Kidney (tissue), 14 donors: ENCODE results near the gene MEGF8. TPM values are rescaled to one million over a fixed set of nuclear protein-coding genes. Genes with fewer than 3 reads are reported as not detected.

Experiments
- DNase-seq, 5 donors: peaks; one replicate each; pipeline ENCODE4 v3.0.0-alpha.2; 2013 to 2020
- FAIRE-seq: peaks from 2 replicates; lab custom pipeline; 2012; peaks lifted over from hg19 to GRCh38; lab: Jason Lieb, UNC
- H3K27ac ChIP-seq, 2 donors: one replicate each; pipeline ENCODE4 v1.7.0; 2013; ENCODE audit warnings: low read depth in 2 of 2, low read length in 2 of 2, inconsistent platforms in 1 of 2
- H3K27me3 ChIP-seq: one replicate; pipeline ENCODE4 v1.7.1; 2013; ENCODE audit warnings: low read length, inconsistent platforms; ENCODE audit not compliant: control insufficient read depth, insufficient read depth
- H3K36me3 ChIP-seq, 3 donors: one replicate each; pipeline versions ENCODE4 v1.7.0 to v1.7.1; 2013; ENCODE audit warnings: low read length in 3 of 3, control low read depth in 1 of 3, inconsistent platforms in 1 of 3; ENCODE audit not compliant: insufficient read depth in 3 of 3, control insufficient read depth in 2 of 3
- H3K4me1 ChIP-seq, 3 donors: one replicate each; pipeline versions ENCODE4 v1.7.0 to v1.7.1; 2013; ENCODE audit warnings: low read length in 3 of 3, inconsistent platforms in 1 of 3, low read depth in 1 of 3; ENCODE audit not compliant: control insufficient read depth in 2 of 3, insufficient read depth in 2 of 3
- H3K4me3 ChIP-seq, 3 donors: one replicate each; pipeline versions ENCODE4 v1.7.0 to v1.8.1; 2013; ENCODE audit warnings: low read length in 3 of 3, control low read depth in 1 of 3, inconsistent platforms in 1 of 3
- H3K9ac ChIP-seq, 3 donors: one replicate each; pipeline versions ENCODE4 v1.7.0 to v1.7.1; 2013; ENCODE audit warnings: low read length in 3 of 3, control low read depth in 1 of 3, inconsistent platforms in 1 of 3
- H3K9me3 ChIP-seq, 3 donors: one replicate each; pipeline versions ENCODE4 v1.7.0 to v1.7.1; 2013; ENCODE audit warnings: low read length in 3 of 3, control low read depth in 1 of 3, inconsistent platforms in 1 of 3; ENCODE audit not compliant: control insufficient read depth in 2 of 3, insufficient read depth in 1 of 3
- CTCF ChIP-seq: IDR thresholded peaks from 3 replicates; pipeline ENCODE4 v1.5.1; 2012; ENCODE audit warnings: mild to moderate bottlenecking, moderate library complexity, borderline replicate concordance; ENCODE audit not compliant: insufficient read depth; ENCODE audit errors: extremely low read depth
- intact Hi-C: fragments of 100-400 bp; cut with DNase I; formaldehyde crosslinking; loops from one replicate; pipeline ENCODE4 v1.11.1; 2022
- polyA plus RNA-seq: library from polyadenylated mRNA; stranded (reverse); fragments of 350-450 nt; fragmentation: Illumina TruSeq; extraction: RNeasy Lipid Tissue Mini Kit (QIAGEN cat#74804); gene quantifications from one replicate; pipeline ENCODE4 v1.2.3, GENCODE V29; 2014; ENCODE audit warnings: low read depth, low replicate concordance; ENCODE audit not compliant: insufficient read depth
- total RNA-seq: library from RNA; stranded (reverse); fragmentation: NEBNext Ultra II Directional; extraction: Animal tissue kit (Norgen Biotek cat#: 25700); gene quantifications from one replicate; pipeline ENCODE4 v1.2.1, GENCODE V29; 2021
- donor health status: control.
- donor health status: control.
- donor health status: control.
- donor health status: control.
- donor health status: control.
- donor health status: DM: yes; HTN: yes; CAD: no.
- donor health status: Normal renal cell carcinoma (clear cell type).

The MEGF8 gene
- total and polyA plus RNA-seq, 2 donors from 2014 or later, result 8.7 to 31.6 TPM

GRCh38 chr19:42400404-42400803 is 75.0 kb downstream of the MEGF8 start:
- intact Hi-C loops, result no loop called here
- H3K36me3 ChIP-seq, result no peaks in the 10 kb centered on the region
- no peak for FAIRE-seq

DNA sequence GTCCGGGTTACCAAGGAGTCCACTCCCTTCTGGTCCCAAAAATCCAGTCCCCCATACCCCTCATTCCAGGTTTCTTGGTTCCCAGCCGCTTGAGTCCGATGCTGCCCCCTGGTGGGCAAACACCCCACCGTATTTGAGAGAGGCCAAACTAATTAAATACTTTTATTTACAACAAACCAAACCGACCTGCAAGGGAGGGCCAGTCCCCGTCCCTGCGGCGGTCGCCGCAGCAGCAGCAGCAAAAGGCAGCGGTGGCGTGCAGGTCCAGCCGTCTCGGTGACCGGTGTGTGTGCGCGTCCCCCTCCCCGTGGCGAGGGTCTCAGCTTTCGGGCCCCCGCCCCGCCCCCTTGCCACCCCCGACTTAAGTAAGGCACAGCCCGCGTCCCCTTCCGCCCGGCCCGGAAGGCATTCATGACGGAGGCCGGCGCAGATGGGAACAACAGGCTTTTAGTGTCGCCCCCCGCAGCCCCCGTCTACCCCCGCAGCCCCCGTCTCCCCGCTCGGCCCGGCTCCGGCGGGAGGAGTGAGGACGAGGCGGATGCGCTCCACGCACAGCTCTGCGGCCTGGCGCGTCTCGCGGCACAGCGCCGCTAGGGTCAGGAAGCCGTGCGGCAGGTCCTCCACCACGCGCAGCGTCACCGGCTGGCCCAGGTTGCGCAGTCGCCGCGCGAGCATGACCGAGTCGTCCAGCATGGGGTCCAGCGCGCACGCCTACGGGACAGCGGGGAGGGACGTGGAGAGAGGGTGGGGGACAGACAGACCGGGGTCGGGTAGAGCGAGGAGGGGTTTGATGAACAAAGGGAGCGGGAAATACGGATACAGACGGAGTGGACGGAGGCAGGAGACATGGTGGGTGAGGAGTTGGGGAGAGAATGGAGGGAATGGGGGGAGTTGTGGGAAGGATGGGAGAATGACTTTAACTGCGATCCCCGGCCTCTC is 76.2 kb downstream of the MEGF8 start:
- Histone ChIP-seq H3K4me1 (peaks cover 0 to 10% (median 0%) of the 10 kb centered on the region in 3 donors), H3K27me3 (no peaks in the 10 kb centered on the region), H3K27ac (no peak overlapping the region), H3K36me3 (no peaks in the 10 kb centered on the region), H3K9ac (peak overlapping the region in 2 of 3 donors; percentile 35 to 46), H3K9me3 (no peaks in the 10 kb centered on the region), H3K4me3 (peak overlapping the region; percentile 55 to 65 (median 63))
- TF ChIP-seq CTCF, result peak; percentile 64
- FAIRE-seq (no peak), DNase-seq (peak; percentile 90 to 95 (median 94))
- intact Hi-C loops, result no loop called here

More at GRCh38 chr19:42400404-42400803, 75.0 kb downstream of the MEGF8 start:
- no peak for TF ChIP-seq CTCF
- H3K27me3 ChIP-seq, result no peaks in the 10 kb centered on the region
- no peaks in the 10 kb centered on the region for H3K9me3 ChIP-seq
- peaks cover 0 to 13% (median 0%) of the 10 kb centered on the region in 3 donors for H3K4me1 ChIP-seq
- no peak for DNase-seq
- no peak overlapping the region for H3K27ac ChIP-seq
- no peak overlapping the region for H3K9ac ChIP-seq
- H3K4me3 ChIP-seq, result no peak overlapping the region

DNA sequence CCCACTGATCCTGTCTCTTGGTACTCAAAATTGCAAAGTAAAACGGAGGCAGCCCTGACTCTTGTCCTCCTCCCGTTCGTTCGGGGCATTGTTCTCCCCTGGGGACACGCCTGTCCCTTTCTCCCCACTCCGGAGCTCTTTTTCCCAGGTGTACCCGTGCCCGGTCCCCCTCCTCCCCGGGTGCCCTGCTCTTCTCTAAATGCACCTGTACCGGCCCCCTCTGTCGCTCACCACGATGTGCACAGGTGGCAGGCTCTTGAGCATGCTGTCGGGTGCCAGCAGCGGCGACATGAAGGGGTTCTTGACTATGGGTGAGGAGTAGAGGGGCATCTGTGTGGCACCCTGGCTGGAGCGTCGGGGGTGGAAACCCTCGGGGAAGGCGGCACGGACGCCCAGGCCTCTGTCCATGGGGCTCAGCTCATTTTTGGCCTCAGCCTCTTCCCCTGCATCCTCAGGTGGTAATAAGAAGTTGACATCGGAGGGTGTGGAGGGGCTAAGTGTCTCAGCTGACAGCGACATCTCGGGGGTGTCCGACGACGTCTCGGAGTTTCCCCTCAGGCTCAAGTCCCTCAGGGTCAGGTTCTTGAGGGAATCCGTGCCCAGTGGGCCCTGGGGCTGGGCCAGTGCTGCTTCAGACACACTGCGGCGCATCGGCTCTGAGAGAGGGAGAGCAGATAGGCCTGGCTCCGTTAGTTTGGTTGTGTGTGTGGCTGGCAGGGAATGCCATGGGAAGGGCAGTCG is 77.1 kb downstream of the MEGF8 start:
- peak in 2 of 5 donors; percentile 14 to 68 for DNase-seq
- intact Hi-C loops, result no loop called here
- no peak for FAIRE-seq
- Histone ChIP-seq H3K36me3 (no peaks in the 10 kb centered on the region), H3K27ac (no peak overlapping the region), H3K9ac (no peak overlapping the region), H3K27me3 (no peaks in the 10 kb centered on the region), H3K4me3 (peak overlapping the region in 2 of 3 donors; percentile 63 to 65), H3K9me3 (no peaks in the 10 kb centered on the region), H3K4me1 (peaks cover 0 to 6% (median 0%) of the 10 kb centered on the region in 3 donors)
- TF ChIP-seq CTCF, result no peak
